OCI-LY1 (cell line): ENCODE data around the gene SMPD3.

Experiments used
- EZH2 ChIP-seq: fragments of 200-600 bp; sonication (generic), shearing (Covaris generic); IDR thresholded peaks from 2 replicates; pipeline ENCODE4 v1.8.0; 2017; ENCODE audit warnings: borderline replicate concordance, mixed run types, mild to moderate bottlenecking, antibody characterized with exemption, low read length, moderate library complexity, mixed read lengths
- TF ChIP-seq, protein P1 (sequence below): fragments of 200-600 bp; sonication (generic), shearing (Covaris generic); IDR thresholded peaks from 2 replicates; pipeline ENCODE4 v1.5.1; 2017; ENCODE audit warnings: mild to moderate bottlenecking, antibody characterized with exemption, low read length, moderate library complexity, mixed read lengths

DNA sequence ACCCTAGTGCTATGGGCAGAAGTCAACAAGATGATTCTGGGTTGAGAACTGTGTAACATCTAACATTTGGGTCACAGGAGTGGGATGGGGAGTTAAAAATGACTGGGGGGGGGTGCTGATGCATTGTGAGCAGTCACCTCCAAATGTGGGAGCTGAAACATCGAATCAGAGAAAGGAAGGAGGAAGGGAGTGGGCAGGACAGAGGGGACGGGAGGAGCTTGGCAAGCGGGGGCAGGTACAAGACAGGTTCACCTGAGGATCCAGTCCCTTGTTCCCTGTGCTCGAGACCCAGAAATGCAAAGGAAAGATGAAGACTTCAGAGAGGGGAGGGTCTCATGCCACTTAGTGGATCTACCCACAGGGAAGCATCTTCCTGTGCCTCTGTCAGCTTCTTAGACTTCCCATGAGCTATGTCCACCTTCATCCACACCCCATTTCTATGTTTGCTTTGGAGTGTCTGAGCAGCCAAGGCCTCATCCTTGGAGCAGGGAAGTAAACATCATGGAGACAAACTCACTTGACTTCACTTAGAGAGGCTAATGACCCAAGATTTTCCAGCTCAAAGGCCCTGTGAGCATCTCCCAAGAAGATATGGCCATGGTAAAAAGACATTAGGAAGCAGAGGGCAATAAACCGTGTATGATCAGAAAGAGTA is 20.5 kb downstream of the SMPD3 start:
- TF ChIP-seq, protein P1, sequence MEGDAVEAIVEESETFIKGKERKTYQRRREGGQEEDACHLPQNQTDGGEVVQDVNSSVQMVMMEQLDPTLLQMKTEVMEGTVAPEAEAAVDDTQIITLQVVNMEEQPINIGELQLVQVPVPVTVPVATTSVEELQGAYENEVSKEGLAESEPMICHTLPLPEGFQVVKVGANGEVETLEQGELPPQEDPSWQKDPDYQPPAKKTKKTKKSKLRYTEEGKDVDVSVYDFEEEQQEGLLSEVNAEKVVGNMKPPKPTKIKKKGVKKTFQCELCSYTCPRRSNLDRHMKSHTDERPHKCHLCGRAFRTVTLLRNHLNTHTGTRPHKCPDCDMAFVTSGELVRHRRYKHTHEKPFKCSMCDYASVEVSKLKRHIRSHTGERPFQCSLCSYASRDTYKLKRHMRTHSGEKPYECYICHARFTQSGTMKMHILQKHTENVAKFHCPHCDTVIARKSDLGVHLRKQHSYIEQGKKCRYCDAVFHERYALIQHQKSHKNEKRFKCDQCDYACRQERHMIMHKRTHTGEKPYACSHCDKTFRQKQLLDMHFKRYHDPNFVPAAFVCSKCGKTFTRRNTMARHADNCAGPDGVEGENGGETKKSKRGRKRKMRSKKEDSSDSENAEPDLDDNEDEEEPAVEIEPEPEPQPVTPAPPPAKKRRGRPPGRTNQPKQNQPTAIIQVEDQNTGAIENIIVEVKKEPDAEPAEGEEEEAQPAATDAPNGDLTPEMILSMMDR: no peak
- no peak for TF ChIP-seq EZH2
